IPS-11a (cell line): Measurements from ENCODE around the gene DOCK9.
"Not testable (repeated sequence)": the region's sequence is repeated elsewhere in the genome, so short reads cannot be mapped to it uniquely, and the experiment has no call there.

ENCODE experiments used
- H3K4me3 ChIP-seq: one replicate; pipeline ENCODE4 v1.5.1; 2013; ENCODE audit warnings: low read depth, low read length, control low read depth

The DOCK9 gene

GRCh38 chr13:98780451-98780850, 197.4 kb downstream of the DOCK9 start:
- H3K4me3 ChIP-seq = no peak overlapping the region

DNA sequence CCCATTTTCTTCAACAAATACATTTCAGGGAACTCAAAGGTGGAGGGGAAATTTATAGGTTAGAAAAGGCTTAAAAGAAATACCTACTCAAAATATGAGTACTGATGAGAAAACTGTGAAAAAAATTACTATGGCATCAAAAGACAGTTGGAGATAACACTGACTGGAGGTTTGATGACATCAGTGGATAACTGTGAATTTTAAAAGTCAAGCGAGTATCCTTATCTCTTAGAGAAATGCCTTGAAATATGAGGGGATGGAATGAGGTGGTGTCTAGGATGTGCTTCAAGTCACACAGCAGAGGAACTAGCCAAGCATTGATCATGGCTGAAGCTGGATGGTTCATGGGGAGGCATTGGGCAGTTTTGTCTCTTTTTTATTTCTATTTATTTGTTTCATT, 198.2 kb downstream of the DOCK9 start:
- H3K4me3 ChIP-seq = no peak overlapping the region

GRCh38 chr13:98778749-98779148, 199.1 kb downstream of the DOCK9 start:
- no peak overlapping the region for H3K4me3 ChIP-seq

GRCh38 chr13:98776644-98777043, 201.2 kb downstream of the DOCK9 start:
- no peak overlapping the region for H3K4me3 ChIP-seq

DNA sequence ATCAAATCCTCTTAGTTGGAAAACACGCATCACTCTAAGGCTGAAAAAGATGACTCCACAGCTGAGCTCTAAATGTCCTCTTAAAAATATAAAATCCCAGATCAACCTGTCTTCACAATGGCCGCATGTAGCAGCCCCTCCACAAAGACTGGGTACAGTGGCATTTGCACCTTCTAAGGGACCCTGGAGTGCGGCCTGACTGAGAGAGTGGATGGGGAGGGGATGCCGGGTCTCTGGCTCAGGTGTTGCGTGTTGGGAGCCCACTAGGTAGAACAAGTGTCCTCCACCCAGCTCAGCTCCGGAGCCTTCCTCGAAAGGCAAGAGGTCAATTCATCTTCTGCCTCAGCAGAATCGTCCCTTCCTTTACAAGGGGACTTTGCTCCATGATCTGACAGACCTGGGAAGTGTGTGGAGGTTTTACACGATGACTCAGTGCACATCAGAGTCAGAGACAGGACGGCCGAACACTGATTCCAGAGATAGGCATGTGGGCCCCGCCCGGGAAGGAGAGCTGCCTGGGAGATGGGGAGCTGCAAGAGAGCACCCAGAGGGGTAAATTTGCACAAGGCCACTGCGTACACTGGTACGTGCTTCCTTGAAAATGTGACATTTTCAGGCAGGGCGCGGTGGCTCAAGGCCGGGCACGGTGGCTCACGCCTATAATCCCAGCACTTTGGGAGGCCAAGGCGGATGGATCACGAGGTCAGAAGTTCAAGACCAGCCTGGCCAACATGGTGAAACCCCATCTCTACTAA, 201.8 kb downstream of the DOCK9 start:
- H3K4me3 ChIP-seq = no peak overlapping the region

- H3K4me3 ChIP-seq = no peak overlapping the region
Observed at GRCh38 chr13:98775386-98775785, 202.5 kb downstream of the DOCK9 start.

DNA sequence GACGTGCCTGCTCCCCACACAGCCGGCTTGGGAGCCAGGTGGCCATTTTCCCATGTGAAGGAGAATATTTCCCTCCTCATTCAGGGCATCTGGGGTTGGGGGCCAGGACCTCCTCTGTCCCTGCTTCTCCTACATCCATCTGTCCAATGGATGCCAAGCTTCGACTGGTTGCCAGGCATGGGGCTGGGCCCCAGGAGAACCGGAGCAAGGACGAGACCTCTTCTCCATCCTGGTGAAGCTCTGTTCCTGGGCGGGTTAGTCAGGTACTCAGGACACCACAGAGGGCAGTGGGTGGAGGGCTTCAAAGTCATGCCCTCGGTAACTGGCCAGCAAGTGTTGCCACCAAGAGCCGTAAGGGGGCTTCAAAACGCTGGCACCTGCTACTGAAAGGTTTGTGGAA, 203.1 kb downstream of the DOCK9 start:
- no peak overlapping the region for H3K4me3 ChIP-seq

DNA sequence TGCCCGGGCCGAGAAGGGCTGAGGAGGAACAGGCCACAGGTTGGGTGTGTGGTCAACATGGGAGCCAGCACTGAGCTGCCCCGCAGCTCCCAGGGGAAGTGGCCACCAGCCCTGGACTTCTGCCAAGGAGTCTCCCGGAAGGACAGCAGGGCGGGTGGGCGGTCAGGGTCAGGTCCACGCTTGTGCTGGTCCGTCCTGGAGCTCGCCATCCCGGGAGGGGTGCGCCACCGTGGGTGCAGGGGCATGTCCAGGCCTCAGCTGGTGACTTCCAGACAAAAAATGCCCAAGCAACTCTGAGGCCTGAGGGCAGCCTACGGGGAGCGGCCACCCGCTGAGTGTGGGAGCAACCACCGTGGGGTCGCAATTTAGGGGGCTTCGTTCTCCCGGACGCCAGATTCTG, 203.9 kb downstream of the DOCK9 start:
- no peak overlapping the region for H3K4me3 ChIP-seq

- no peak overlapping the region for H3K4me3 ChIP-seq
Observed at GRCh38 chr13:98772794-98773452, 204.9 kb downstream of the DOCK9 start.

- H3K4me3 ChIP-seq = no peak overlapping the region
Observed at GRCh38 chr13:98771838-98772611, 205.8 kb downstream of the DOCK9 start.

DNA sequence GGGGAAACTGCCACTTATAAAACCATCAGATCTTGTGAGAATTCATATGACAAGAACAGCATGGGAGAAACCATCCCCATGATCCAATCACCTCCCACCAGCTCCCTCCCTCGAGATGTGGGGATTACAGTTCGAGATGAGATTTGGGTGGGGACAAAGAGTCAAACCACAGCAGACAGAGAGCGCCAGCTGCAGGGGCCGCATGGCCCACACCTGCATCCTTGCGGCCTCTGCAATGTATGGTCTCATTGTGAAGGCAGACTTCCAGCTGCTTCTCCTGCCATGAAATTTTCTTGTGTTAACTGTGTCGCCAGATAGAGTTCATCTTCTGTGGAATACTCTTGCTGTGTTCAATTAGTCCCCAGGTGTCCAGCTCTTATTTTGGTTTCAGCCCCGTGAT, 208.1 kb downstream of the DOCK9 start:
- no peak overlapping the region for H3K4me3 ChIP-seq

DNA sequence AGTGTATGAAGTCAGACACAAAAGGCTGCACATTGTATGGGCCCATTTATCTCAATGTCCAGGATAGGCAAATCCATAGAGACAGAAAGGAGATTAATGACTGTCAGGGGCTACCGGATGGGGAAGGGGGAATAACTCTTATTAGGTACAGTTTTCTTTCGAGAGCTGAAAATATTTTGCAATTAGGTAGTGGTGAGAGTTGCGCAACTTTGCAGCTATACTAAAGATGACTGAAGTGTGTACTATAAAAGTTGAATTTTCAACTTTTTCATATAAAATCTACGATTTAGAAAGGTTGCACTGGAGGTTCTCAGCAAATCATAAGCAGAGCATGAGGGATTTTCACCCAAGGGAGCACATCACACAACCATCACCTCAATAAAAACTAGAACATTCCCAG, 209.3 kb downstream of the DOCK9 start:
- no peak overlapping the region for H3K4me3 ChIP-seq

GRCh38 chr13:98766697-98767096, 211.2 kb downstream of the DOCK9 start:
- no peak overlapping the region for H3K4me3 ChIP-seq

- no peak overlapping the region for H3K4me3 ChIP-seq
Observed at GRCh38 chr13:98765996-98766519, 211.8 kb downstream of the DOCK9 start.

- H3K4me3 ChIP-seq = no peak overlapping the region
Observed at GRCh38 chr13:98761986-98762616, 215.8 kb downstream of the DOCK9 start.

GRCh38 chr13:98761126-98761985, 216.5 kb downstream of the DOCK9 start:
- H3K4me3 ChIP-seq = no peak overlapping the region

DNA sequence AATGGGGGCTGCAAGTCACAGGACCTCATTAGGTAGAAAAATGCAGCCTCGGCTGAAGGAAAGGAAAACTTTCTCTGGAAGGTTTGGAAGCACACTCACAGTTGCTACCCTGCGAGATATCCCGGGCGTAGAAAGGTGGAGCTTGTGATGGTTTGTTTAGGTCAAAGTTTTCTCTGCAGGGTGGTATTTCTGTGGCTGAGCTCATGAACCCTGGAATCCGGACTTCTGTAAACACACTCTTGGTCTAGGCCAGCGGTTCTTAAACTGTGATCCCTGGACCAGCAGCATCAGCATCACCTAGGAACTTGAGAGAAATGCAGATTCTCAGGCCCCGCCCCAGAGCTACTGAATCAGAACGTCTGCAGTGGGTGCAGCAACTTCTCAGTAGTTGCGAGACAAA, 222.1 kb downstream of the DOCK9 start:
- no peak overlapping the region for H3K4me3 ChIP-seq

DNA sequence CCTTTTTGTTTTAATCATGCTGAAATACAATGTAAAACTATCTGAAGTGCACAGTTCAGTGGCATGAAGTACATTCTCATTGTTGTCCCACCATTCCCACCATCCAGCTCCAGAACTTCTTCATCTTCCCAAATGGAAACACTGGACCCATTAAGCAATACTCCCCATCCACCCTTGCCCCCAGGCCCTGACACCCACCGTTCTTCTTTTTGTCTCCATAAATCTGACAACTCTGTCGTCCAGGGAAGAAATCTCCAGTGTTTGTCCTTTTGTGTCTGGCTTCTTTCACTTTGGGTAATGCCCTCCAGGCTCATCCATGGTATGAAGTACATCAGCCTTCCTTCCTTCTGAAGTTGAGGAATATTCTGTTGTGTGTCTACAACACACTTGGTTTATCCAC, 222.7 kb downstream of the DOCK9 start:
- no peak overlapping the region for H3K4me3 ChIP-seq

DNA sequence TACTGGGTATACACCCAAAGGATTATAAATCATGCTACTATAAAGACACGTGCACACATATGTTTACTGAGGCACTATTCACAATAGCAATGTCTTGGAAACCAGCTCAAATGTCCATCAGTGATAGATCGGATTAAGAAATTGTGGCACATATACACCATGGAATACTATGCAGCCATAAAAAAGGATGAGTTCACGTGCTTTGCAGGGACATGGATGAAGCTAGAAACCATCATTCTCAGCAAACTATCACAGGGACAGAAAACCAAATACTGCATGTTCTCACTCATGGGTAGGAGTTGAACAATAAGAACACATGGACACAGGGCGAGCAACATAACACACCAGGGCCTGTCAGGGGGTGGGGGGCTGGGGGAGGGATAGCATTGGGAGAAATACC, 223.4 kb downstream of the DOCK9 start:
- not testable (repeated sequence) for H3K4me3 ChIP-seq
